Measurements from ENCODE around the gene HOXC4.

DNA sequence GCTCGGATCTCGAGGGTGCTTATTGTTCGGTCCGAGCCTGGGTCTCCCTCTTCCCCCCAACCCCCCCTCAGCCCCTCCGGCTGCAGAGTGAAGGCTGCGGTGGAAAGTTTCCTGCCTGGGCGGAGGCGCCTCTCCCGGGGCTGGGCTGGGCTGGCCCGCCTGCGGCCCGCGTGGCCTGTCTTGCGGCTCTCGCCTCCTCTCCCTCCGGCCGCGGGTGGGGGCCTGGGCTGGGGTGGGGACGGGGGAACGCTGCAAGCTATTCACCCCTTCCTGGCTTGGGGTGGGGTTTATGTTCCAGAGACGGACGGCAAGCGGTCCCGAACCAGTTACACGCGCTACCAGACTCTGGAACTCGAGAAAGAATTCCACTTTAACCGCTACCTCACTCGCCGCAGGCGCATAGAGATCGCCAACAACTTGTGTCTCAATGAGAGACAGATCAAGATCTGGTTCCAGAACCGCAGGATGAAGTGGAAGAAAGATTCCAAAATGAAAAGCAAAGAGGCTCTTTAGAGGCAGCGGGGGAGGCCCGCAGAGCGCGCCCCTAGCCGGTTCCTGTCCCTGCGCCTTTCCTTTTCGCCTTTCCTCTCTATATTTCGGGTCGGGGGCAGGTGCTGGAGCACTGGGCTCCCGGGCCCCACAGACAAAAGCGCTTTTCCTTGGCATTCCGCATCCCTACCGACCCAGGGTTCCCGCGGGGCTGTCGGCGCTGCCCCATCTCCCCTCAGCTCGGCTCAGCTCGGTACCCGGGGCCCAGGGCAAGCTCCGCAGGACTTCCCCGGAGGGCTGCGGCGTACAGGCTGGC is 19.5 kb upstream of the HOXC4 start:
- TF ChIP-seq POLR2A (IDR thresholded peaks at IDR 0.05) = no peak
- TF ChIP-seq, protein P1, sequence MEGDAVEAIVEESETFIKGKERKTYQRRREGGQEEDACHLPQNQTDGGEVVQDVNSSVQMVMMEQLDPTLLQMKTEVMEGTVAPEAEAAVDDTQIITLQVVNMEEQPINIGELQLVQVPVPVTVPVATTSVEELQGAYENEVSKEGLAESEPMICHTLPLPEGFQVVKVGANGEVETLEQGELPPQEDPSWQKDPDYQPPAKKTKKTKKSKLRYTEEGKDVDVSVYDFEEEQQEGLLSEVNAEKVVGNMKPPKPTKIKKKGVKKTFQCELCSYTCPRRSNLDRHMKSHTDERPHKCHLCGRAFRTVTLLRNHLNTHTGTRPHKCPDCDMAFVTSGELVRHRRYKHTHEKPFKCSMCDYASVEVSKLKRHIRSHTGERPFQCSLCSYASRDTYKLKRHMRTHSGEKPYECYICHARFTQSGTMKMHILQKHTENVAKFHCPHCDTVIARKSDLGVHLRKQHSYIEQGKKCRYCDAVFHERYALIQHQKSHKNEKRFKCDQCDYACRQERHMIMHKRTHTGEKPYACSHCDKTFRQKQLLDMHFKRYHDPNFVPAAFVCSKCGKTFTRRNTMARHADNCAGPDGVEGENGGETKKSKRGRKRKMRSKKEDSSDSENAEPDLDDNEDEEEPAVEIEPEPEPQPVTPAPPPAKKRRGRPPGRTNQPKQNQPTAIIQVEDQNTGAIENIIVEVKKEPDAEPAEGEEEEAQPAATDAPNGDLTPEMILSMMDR (IDR thresholded peaks at IDR 0.05) = no peak
